IMR-90 (cell line): Measurements from ENCODE around the gene BFSP1. TPM values are rescaled to one million over a fixed set of nuclear protein-coding genes. Genes with fewer than 3 reads are reported as not detected.

Experiments
- ATAC-seq: fragments of 200-7000 bp; cut with Tn5 transposase; 2 replicates; pipeline ENCODE4 v1.9.1; 2020; ENCODE audit warnings: low read depth, mild to moderate bottlenecking, moderate library complexity
- BruUV-seq: library from RNA; stranded (reverse); fragments of 400-500 nt; replicated peaks from 2 replicates; lab custom pipeline; 2021; lab: Mats Ljungman, UMichigan
- CTCF ChIA-PET: fragments of 300-600 bp; formaldehyde crosslinking; extraction: SDS; loops from one replicate; lab custom pipeline; 2021; ENCODE audit warnings: antibody characterized with exemption; lab: Yijun Ruan, JAX
- POLR2A ChIA-PET: fragments of 300-600 bp; sonication (Branson Sonifier 250); formaldehyde crosslinking; loops from one replicate; lab custom pipeline; 2022; ENCODE audit warnings: antibody characterized with exemption; ENCODE audit not compliant: unreplicated experiment; lab: Charles Lee
- DNase-seq: peaks from one replicate; pipeline ENCODE4 v3.0.0; 2013
- H2AFZ ChIP-seq: replicated peaks from 2 replicates; pipeline ENCODE3; 2013; ENCODE audit warnings: low read length, mild to moderate bottlenecking; ENCODE audit not compliant: poor library complexity
- H2AK5ac ChIP-seq: 2 replicates; pipeline ENCODE4 v1.6.1; 2013; ENCODE audit warnings: low read depth, low read length, inconsistent platforms
- H2AK9ac ChIP-seq: replicated peaks from 2 replicates; pipeline ENCODE3; 2013; ENCODE audit warnings: mild to moderate bottlenecking, low read depth, low read length, moderate library complexity; ENCODE audit not compliant: poor library complexity
- H2BK120ac ChIP-seq: 2 replicates; pipeline ENCODE4 v1.6.1; 2013; ENCODE audit warnings: low read depth, low read length, inconsistent platforms
- H2BK15ac ChIP-seq: 3 replicates; pipeline ENCODE4 v1.6.1; 2013; ENCODE audit warnings: low read depth, low read length, inconsistent platforms
- H2BK20ac ChIP-seq: 2 replicates; pipeline ENCODE4 v1.6.1; 2013; ENCODE audit warnings: low read depth, mild to moderate bottlenecking, inconsistent platforms, low read length, moderate library complexity
- H2BK5ac ChIP-seq: 2 replicates; pipeline ENCODE4 v1.6.1; 2013; ENCODE audit warnings: mild to moderate bottlenecking, low read depth, low read length, inconsistent platforms; ENCODE audit not compliant: poor library complexity, severe bottlenecking
- H3K14ac ChIP-seq: replicated peaks from 2 replicates; pipeline ENCODE4 v1.6.1; 2013; ENCODE audit warnings: low read depth, low read length, inconsistent platforms
- H3K18ac ChIP-seq: 2 replicates; pipeline ENCODE4 v1.6.1; 2013; ENCODE audit warnings: low read depth, low read length, control low read depth
- H3K23ac ChIP-seq: 2 replicates; pipeline ENCODE4 v1.6.1; 2013; ENCODE audit warnings: low read depth, low read length, inconsistent platforms
- H3K27ac ChIP-seq: 2 replicates; pipeline ENCODE4 v1.5.1; 2013; ENCODE audit warnings: mild to moderate bottlenecking, control low read depth, low read length; ENCODE audit not compliant: insufficient read depth
- H3K27me3 ChIP-seq: 2 replicates; pipeline ENCODE4 v1.6.1; 2013; ENCODE audit warnings: low read length; ENCODE audit not compliant: control insufficient read depth, insufficient read depth
- H3K36me3 ChIP-seq: 2 replicates; pipeline ENCODE4 v1.6.1; 2013; ENCODE audit warnings: low read length, mixed read lengths; ENCODE audit not compliant: control insufficient read depth, insufficient read depth
- H3K4ac ChIP-seq: 2 replicates; pipeline ENCODE4 v1.6.1; 2013; ENCODE audit warnings: low read depth, low read length, inconsistent platforms
- H3K4me1 ChIP-seq: 2 replicates; pipeline ENCODE4 v1.6.1; 2013; ENCODE audit warnings: low read length, mixed read lengths; ENCODE audit not compliant: control insufficient read depth, insufficient read depth
- H3K4me2 ChIP-seq: 2 replicates; pipeline ENCODE4 v1.6.1; 2013; ENCODE audit warnings: low read depth, mild to moderate bottlenecking, control low read depth, low read length, moderate library complexity
- H3K4me3 ChIP-seq: 2 replicates; pipeline ENCODE4 v1.5.1; 2013; ENCODE audit warnings: low read depth, mild to moderate bottlenecking, control low read depth, low read length, moderate library complexity; ENCODE audit not compliant: insufficient read depth
- H3K56ac ChIP-seq: 2 replicates; pipeline ENCODE4 v1.6.1; 2013; ENCODE audit warnings: low read length, inconsistent platforms; ENCODE audit not compliant: insufficient read depth; ENCODE audit errors: extremely low read depth
- H3K79me1 ChIP-seq, 2 experiments: 2 replicates each; pipeline ENCODE4 v1.6.1; 2013; ENCODE audit warnings: low read length in 2 of 2, inconsistent platforms in 1 of 2, low read depth in 1 of 2
- H3K9ac ChIP-seq: 2 replicates; pipeline ENCODE4 v1.6.1; 2013; ENCODE audit warnings: low read depth, low read length, control low read depth
- H3K9me1 ChIP-seq: 2 replicates; pipeline ENCODE4 v1.6.1; 2013; ENCODE audit warnings: low read length, inconsistent platforms; ENCODE audit not compliant: insufficient read depth
- H3K9me3 ChIP-seq: 2 replicates; pipeline ENCODE4 v1.6.1; 2013; ENCODE audit warnings: low read length; ENCODE audit not compliant: control insufficient read depth, insufficient read depth
- H4K20me1 ChIP-seq: 2 replicates; pipeline ENCODE4 v1.6.1; 2013; ENCODE audit warnings: low read length, inconsistent platforms; ENCODE audit not compliant: insufficient read depth
- H4K5ac ChIP-seq: 2 replicates; pipeline ENCODE4 v1.6.1; 2013; ENCODE audit warnings: mild to moderate bottlenecking, low read depth, low read length, control low read depth
- H4K8ac ChIP-seq, 2 experiments: 2 replicates each; pipeline ENCODE4 v1.6.1; 2013; ENCODE audit warnings: low read depth in 2 of 2, low read length in 2 of 2, control low read depth in 1 of 2, inconsistent platforms in 1 of 2
- H4K91ac ChIP-seq: 2 replicates; pipeline ENCODE4 v1.6.1; 2013; ENCODE audit warnings: low read depth, low read length, inconsistent platforms; ENCODE audit not compliant: insufficient read depth
- CEBPB ChIP-seq: IDR thresholded peaks from 2 replicates; pipeline ENCODE4 v1.6.1; 2012; ENCODE audit warnings: low read depth, low read length, improper control_type of control experiment
- ELK1 ChIP-seq: fragments of 150-350 bp; IDR thresholded peaks from 2 replicates; pipeline ENCODE4 v1.6.1; 2016; ENCODE audit warnings: low read depth, mild to moderate bottlenecking, low read length, moderate library complexity, borderline replicate concordance
- FOS ChIP-seq: fragments of 150-350 bp; IDR thresholded peaks from 2 replicates; pipeline ENCODE4 v1.6.1; 2016; ENCODE audit warnings: low read depth, low read length
- MAFK ChIP-seq: IDR thresholded peaks from 2 replicates; pipeline ENCODE4 v1.6.1; 2012; ENCODE audit warnings: low read depth, low read length, improper control_type of control experiment
- MAZ ChIP-seq: IDR thresholded peaks from 2 replicates; pipeline ENCODE4 v1.6.1; 2012; ENCODE audit warnings: low read depth, mild to moderate bottlenecking, low read length, improper control_type of control experiment, moderate library complexity, borderline replicate concordance
- MXI1 ChIP-seq: IDR thresholded peaks from 2 replicates; pipeline ENCODE4 v1.6.1; 2012; ENCODE audit warnings: low read depth, mild to moderate bottlenecking, low read length, moderate library complexity, borderline replicate concordance
- RCOR1 ChIP-seq: IDR thresholded peaks from 2 replicates; pipeline ENCODE4 v1.6.1; 2012; ENCODE audit warnings: mild to moderate bottlenecking, low read length, improper control_type of control experiment; ENCODE audit not compliant: insufficient replicate concordance
- RFX5 ChIP-seq: IDR thresholded peaks from 2 replicates; pipeline ENCODE4 v1.8.0; 2012; ENCODE audit warnings: low read depth, mild to moderate bottlenecking, low read length, moderate library complexity
- SMC3 ChIP-seq: fragments of 150-350 bp; IDR thresholded peaks from 2 replicates; pipeline ENCODE4 v1.6.1; 2016; ENCODE audit warnings: low read depth, mild to moderate bottlenecking, antibody characterized with exemption, low read length, moderate library complexity
- WGBS, 2 experiments: methylation state at CpG; one replicate each; pipeline versions ENCODE4 v1.1.5 to v1.1.7; 2013; ENCODE audit warnings: missing lambda C conversion rate in 2 of 2; ENCODE audit not compliant: insufficient read length in 1 of 2; ENCODE audit errors: extremely low coverage in 2 of 2; 5-methylcytosine and 5-hydroxymethylcytosine counted together
- dilution Hi-C: fragments of 300-500 bp; cut with HindIII; formaldehyde crosslinking; loops from one replicate; pipeline ENCODE4 v1.14.3; 2018; ENCODE audit warnings: low sequenced_read_pairs; ENCODE audit not compliant: unreplicated experiment
- in situ Hi-C: fragments of 300-500 bp; cut with MboI; formaldehyde crosslinking; loops from 3 replicates; pipeline ENCODE4 v1.14.3; 2019; ENCODE audit warnings: low sequenced_read_pairs, inconsistent platforms, mixed read lengths
- intact Hi-C: fragments of 100-400 bp; cut with micrococcal nuclease; formaldehyde crosslinking; loops from 2 replicates; pipeline ENCODE4 v1.10.0; 2022
- polyA plus RNA-seq, 3 experiments: library from polyadenylated mRNA; depleted of rRNA; stranded (reverse); fragments of >200 nt; gene quantifications; 2 replicates each; pipeline ENCODE4 v1.2.3, GENCODE V29; 2012; ENCODE audit warnings: low replicate concordance in 1 of 3
- total RNA-seq: library from RNA; depleted of rRNA; stranded (reverse); fragments of >200 nt; gene quantifications from 2 replicates; pipeline ENCODE4 v1.2.3, GENCODE V29; 2012

BFSP1 gene
- total and polyA plus RNA-seq, 2 of the 4 experiments (the other 2 are of a cell fraction): 1.1 to 2.0 TPM

GRCh38 chr20:17498641-17499040 is 32.5 kb downstream of the BFSP1 start:
- no peak overlapping the region for H3K9ac ChIP-seq
- in situ Hi-C loops: no loop called here
- no peak overlapping the region for H3K27ac ChIP-seq
- peak overlapping the region; percentile 40; the same call in 1 of the 2 replicates for H3K4me2 ChIP-seq
- H3K4me3 ChIP-seq: no peak overlapping the region
- no TSS peak for BruUV-seq
- H3K4ac ChIP-seq: no peak overlapping the region
- H3K9me1 ChIP-seq: 0 out of 2 replicates have a peak, but pooled peaks cover 2% of the 10 kb centered on the region
- no peak overlapping the region for H3K56ac ChIP-seq
- H2AK9ac ChIP-seq: no peak overlapping the region
- CTCF ChIA-PET: interaction anchor here (0.5 to 1.0 kb wide), 7 partner anchors 10 to 981 kb away, joined by 3 to 8 read pairs (median 3); partner anchors contain the start of gene BFSP1
- no peaks in the 10 kb centered on the region for H3K36me3 ChIP-seq
- H2AK5ac ChIP-seq: peak overlapping the region; percentile 10; the same call in 1 of the 2 replicates
- no peak overlapping the region; the same call in 1 of the 2 replicates for H2BK20ac ChIP-seq
- TF ChIP-seq FOS: no peak
- no peak for TF ChIP-seq RFX5
- no peak for TF ChIP-seq SMC3
- TF ChIP-seq ELK1: no peak
- TF ChIP-seq RCOR1: no peak
- TF ChIP-seq CEBPB: no peak
- no peak for TF ChIP-seq MAFK
- TF ChIP-seq MXI1: no peak
- no peak for TF ChIP-seq MAZ
- H4K91ac ChIP-seq: no peak overlapping the region
- peak overlapping the region; percentile 2 for H2AFZ ChIP-seq
- no peak overlapping the region for H2BK5ac ChIP-seq
- 75% methylated on average over 5 of the region's 13 CpGs; no CpG with 5 or more reads in 1 of the 2 experiments for WGBS, 2 experiments
- H4K8ac ChIP-seq: no peak overlapping the region
- H3K18ac ChIP-seq: no peak overlapping the region
- dilution Hi-C loops: no loop called here
- H3K9me3 ChIP-seq: no peaks in the 10 kb centered on the region
- no peaks in the 10 kb centered on the region for H3K79me1 ChIP-seq
- POLR2A ChIA-PET: interaction anchor here (0.6 kb wide), 2 partner anchors 71 to 496 kb away, joined by 3 to 4 read pairs; partner anchors contain the start of gene DSTN
- ATAC-seq (no peak), DNase-seq (no peak)
- H4K5ac ChIP-seq: no peak overlapping the region
- H4K20me1 ChIP-seq: no peaks in the 10 kb centered on the region
- no peak overlapping the region for H2BK120ac ChIP-seq
- 0 out of 3 replicates have a peak overlapping the region, but pooled peaks have one; percentile 4 for H2BK15ac ChIP-seq
- H3K14ac ChIP-seq: no peak overlapping the region
- H3K23ac ChIP-seq: no peak overlapping the region
- H3K4me1 ChIP-seq: peaks cover 4% of the 10 kb centered on the region; the same call in 1 of the 2 replicates
- H3K27me3 ChIP-seq: peaks cover 18% of the 10 kb centered on the region
- intact Hi-C loops: loop anchor here (5.0 kb wide), 1 partner anchor 696 kb away; no protein-coding TSS in a partner anchor
